HEK293T (cell line): ENCODE measurements around the gene CCR7.

Source experiments
- BHLHE40 ChIP-seq: fragments of 450-650 bp; IDR thresholded peaks from 2 replicates; pipeline ENCODE4 v1.6.1; 2016; ENCODE audit warnings: mild to moderate bottlenecking, moderate library complexity, borderline replicate concordance
- ELF4 ChIP-seq: fragments of 450-650 bp; IDR thresholded peaks from 2 replicates; pipeline ENCODE4 v1.6.1; 2017; ENCODE audit warnings: antibody characterized with exemption
- FOXA1 ChIP-seq: fragments of 450-650 bp; IDR thresholded peaks from 2 replicates; pipeline ENCODE4 v1.6.1; 2016; ENCODE audit warnings: mild to moderate bottlenecking
- SP1 ChIP-seq: fragments of 450-650 bp; IDR thresholded peaks from 2 replicates; pipeline ENCODE4 v1.6.1; 2017
- SUZ12 ChIP-seq: fragments of 450-650 bp; IDR thresholded peaks from 2 replicates; pipeline ENCODE4 v1.6.1; 2016; ENCODE audit warnings: mild to moderate bottlenecking
- TARDBP ChIP-seq: fragments of 450-650 bp; IDR thresholded peaks from 2 replicates; pipeline ENCODE4 v1.6.1; 2016
- ZNF384 ChIP-seq: fragments of 450-650 bp; IDR thresholded peaks from 2 replicates; pipeline ENCODE4 v1.6.1; 2016

DNA sequence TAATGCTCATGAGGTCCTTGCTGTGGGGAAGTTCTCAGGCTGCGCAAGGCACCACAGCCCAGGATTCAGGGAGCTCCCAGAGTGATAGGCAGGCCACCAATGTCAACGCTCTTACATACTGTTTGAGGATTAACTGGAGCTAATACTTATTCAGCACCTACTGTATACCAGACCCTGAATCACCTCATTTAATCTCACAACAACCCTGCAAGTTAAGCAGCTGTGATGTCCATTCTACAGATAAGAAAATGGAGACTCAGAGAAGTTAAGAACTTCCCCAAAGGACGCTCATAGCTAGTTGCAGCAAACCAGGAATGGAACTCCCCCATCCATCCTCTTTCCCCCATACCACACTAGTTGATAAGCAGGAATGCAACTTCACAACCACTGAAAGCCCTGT is 25.5 kb upstream of the CCR7 start:
- TF ChIP-seq ZNF384 (no peak), BHLHE40 (no peak), SP1 (no peak), TARDBP (no peak), SUZ12 (no peak), ELF4 (no peak), FOXA1 (no peak)
